A673 (cell line): Measurements from ENCODE around the gene C10orf143.

Source experiments
- EZH2 ChIP-seq: fragments of 200-600 bp; sonication (generic); IDR thresholded peaks from 2 replicates; pipeline ENCODE4 v1.6.1; 2017; ENCODE audit warnings: borderline replicate concordance, low read depth, mild to moderate bottlenecking, mixed read lengths, antibody characterized with exemption, low read length; ENCODE audit not compliant: poor library complexity, severe bottlenecking
- TF ChIP-seq, protein P1 (sequence below): fragments of 300-800, 200-600 bp; sonication (generic); conservative IDR thresholded peaks from 2 replicates; pipeline ENCODE4 v1.5.1; 2017; ENCODE audit warnings: low read depth, mild to moderate bottlenecking, antibody characterized with exemption, low read length, moderate library complexity, mixed read lengths

DNA sequence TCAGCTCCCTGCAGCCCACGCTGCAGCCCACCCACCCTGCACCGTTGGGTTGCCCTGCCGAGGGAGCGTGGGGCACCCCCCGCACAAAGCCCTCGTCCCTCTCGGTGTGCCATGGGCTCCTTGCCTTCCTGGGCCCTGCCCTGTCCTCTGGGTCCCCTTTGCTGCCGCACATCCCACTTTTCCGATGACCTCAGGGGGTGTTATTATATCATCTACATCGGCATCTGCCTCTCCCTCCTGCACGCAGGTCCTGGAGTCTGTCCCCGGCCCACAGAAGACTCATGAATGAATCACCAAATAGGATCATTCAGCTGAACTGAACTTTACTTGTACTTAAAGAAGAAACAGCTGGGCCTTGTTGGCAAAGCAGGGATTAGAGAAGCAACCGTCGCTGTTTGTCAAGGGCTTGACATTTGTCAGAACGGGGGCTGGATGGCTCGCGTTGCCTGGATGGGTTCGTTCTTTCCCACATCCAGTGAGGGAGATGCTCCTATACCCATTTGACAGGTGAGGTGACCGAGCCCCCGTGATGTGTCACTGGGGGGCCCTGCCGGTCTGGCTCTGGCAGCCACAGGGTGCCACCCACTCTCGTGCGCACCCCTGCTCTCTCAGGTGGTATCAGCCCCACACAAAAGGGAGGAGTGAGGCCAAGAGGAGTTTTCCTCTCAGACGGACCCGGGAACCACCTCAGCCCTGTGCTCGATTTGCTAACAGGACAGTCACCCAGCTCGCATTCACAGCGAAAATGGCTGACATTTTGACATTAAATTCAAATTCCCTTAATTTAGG, 87.9 kb downstream of the C10orf143 start:
- TF ChIP-seq, protein P1, sequence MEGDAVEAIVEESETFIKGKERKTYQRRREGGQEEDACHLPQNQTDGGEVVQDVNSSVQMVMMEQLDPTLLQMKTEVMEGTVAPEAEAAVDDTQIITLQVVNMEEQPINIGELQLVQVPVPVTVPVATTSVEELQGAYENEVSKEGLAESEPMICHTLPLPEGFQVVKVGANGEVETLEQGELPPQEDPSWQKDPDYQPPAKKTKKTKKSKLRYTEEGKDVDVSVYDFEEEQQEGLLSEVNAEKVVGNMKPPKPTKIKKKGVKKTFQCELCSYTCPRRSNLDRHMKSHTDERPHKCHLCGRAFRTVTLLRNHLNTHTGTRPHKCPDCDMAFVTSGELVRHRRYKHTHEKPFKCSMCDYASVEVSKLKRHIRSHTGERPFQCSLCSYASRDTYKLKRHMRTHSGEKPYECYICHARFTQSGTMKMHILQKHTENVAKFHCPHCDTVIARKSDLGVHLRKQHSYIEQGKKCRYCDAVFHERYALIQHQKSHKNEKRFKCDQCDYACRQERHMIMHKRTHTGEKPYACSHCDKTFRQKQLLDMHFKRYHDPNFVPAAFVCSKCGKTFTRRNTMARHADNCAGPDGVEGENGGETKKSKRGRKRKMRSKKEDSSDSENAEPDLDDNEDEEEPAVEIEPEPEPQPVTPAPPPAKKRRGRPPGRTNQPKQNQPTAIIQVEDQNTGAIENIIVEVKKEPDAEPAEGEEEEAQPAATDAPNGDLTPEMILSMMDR: no peak
- no peak for TF ChIP-seq EZH2
